Esophagus squamous epithelium (tissue), 4 donors: ENCODE results near the gene NEK9.

Experiments used
- POLR2A ChIP-seq, 4 donors: fragments of 450-650 bp; IDR thresholded peaks; one replicate each; pipeline ENCODE4 v1.6.1; 2017; ENCODE audit warnings: antibody characterized with exemption in 4 of 4, mild to moderate bottlenecking in 4 of 4, moderate library complexity in 3 of 4
- TF ChIP-seq, protein P1 (sequence below), 6 experiments: fragments of 450-650 bp in 4 of 6; fragments of 200-600 bp in 2 of 6; sonication (generic) in 2 of 6; IDR thresholded peaks; one replicate each; pipeline ENCODE4 v1.5.1; 2016 to 2019; ENCODE audit warnings: antibody characterized with exemption in 6 of 6, mild to moderate bottlenecking in 4 of 6, moderate library complexity in 4 of 6

DNA sequence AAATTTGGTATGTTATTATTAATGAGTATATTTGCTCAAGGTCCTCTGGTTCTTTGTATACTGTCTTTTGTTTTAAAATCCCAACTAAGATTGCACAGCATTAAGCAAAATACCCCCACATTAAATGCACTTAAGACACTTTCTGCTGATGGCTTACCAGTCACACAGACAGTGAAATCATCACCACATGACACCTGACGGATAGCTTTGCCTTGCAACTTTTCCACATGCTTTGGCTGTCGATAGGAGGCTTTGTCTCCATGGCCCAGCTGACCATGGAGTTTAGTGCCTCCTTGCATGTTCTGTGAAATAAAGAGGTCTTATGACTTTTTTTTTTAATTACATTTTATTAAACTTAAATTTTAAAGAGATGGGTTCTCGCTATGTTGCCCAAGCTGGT is 19.7 kb downstream of the NEK9 start:
- TF ChIP-seq, protein P1, sequence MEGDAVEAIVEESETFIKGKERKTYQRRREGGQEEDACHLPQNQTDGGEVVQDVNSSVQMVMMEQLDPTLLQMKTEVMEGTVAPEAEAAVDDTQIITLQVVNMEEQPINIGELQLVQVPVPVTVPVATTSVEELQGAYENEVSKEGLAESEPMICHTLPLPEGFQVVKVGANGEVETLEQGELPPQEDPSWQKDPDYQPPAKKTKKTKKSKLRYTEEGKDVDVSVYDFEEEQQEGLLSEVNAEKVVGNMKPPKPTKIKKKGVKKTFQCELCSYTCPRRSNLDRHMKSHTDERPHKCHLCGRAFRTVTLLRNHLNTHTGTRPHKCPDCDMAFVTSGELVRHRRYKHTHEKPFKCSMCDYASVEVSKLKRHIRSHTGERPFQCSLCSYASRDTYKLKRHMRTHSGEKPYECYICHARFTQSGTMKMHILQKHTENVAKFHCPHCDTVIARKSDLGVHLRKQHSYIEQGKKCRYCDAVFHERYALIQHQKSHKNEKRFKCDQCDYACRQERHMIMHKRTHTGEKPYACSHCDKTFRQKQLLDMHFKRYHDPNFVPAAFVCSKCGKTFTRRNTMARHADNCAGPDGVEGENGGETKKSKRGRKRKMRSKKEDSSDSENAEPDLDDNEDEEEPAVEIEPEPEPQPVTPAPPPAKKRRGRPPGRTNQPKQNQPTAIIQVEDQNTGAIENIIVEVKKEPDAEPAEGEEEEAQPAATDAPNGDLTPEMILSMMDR (IDR thresholded peaks at IDR 0.05) = no peak
- no peak for TF ChIP-seq POLR2A (IDR thresholded peaks at IDR 0.05)
